ENCODE data around the gene MYCBP2. TPM values are rescaled to one million over a fixed set of nuclear protein-coding genes. Genes with fewer than 3 reads are reported as not detected.
A peak's percentile ranks its signal among the peaks of the same experiment; 100 is the strongest.

Gene MYCBP2
- total RNA-seq, 4 donors from 2014 or later: 115 to 165 (median 131) TPM

- DNase-seq: no peak
- H3K36me3 ChIP-seq: no peaks in the 10 kb centered on the region
- H3K4me3 ChIP-seq (replicated peaks in 1 of 3): no peak overlapping the region
- WGBS, 2 donors: 94 to 96% methylated on average over 2 of the region's 2 CpGs
- no peak overlapping the region for H3K27ac ChIP-seq
- TF ChIP-seq CTCF (IDR thresholded peaks at IDR 0.05): no peak
- TF ChIP-seq POLR2A (IDR thresholded peaks at IDR 0.05): no peak
- H3K4me1 ChIP-seq: peaks cover 3 to 6% of the 10 kb centered on the region in 2 donors
- no peaks in the 10 kb centered on the region for H3K27me3 ChIP-seq
- H3K9me3 ChIP-seq: no peaks in the 10 kb centered on the region
- intact Hi-C loops (cut with DNase I): loop anchor here (10.0 kb wide), 1 partner anchor 143 kb away; no protein-coding TSS in a partner anchor
Observed at GRCh38 chr13:77331421-77331820, 4.5 kb upstream of the MYCBP2 start.

GRCh38 chr13:77329911-77330584 lies 3.2 kb upstream of the MYCBP2 start:
- 1 to 2% methylated on average over 17 of the region's 17 CpGs for WGBS, 2 donors
- Histone ChIP-seq H3K9me3 (no peaks in the 10 kb centered on the region), H3K4me1 (peaks cover 4 to 6% of the 10 kb centered on the region in 2 donors), H3K36me3 (no peaks in the 10 kb centered on the region), H3K27me3 (no peaks in the 10 kb centered on the region), H3K27ac (peak overlapping the region; percentile 76 to 91 (median 87)), H3K4me3 (replicated peaks in 1 of 3) (peak overlapping the region; percentile 48 to 71 (median 69))
- DNase-seq: no peak
- intact Hi-C loops (cut with DNase I): loop anchor here (10.0 kb wide), 1 partner anchor 145 kb away; no protein-coding TSS in a partner anchor
- no peak for TF ChIP-seq CTCF (IDR thresholded peaks at IDR 0.05)
- no peak for TF ChIP-seq POLR2A (IDR thresholded peaks at IDR 0.05)

- 0% methylated on average over 35 to 42 of the region's 46 CpGs for WGBS, 2 donors
- TF ChIP-seq POLR2A (IDR thresholded peaks at IDR 0.05) (peak in 1 of 2 donors; percentile 75), CTCF (IDR thresholded peaks at IDR 0.05) (no peak)
- DNase-seq: peak; percentile 92 to 93
- H3K36me3 ChIP-seq: no peaks in the 10 kb centered on the region
- peak overlapping the region; percentile 48 to 71 (median 69) for H3K4me3 ChIP-seq (replicated peaks in 1 of 3)
- no peaks in the 10 kb centered on the region for H3K27me3 ChIP-seq
- H3K27ac ChIP-seq: peak overlapping the region; percentile 76 to 91 (median 87)
- no peaks in the 10 kb centered on the region for H3K9me3 ChIP-seq
- peaks cover 6 to 11% of the 10 kb centered on the region in 2 donors for H3K4me1 ChIP-seq
- intact Hi-C loops (cut with DNase I): no loop called here
Observed at GRCh38 chr13:77329133-77329910, 2.4 kb upstream of the MYCBP2 start.

- Histone ChIP-seq H3K4me3 (replicated peaks in 1 of 3) (peak overlapping the region in 2 of 3 donors; percentile 48 to 71), H3K27ac (peak overlapping the region; percentile 76 to 91 (median 87)), H3K27me3 (no peaks in the 10 kb centered on the region), H3K36me3 (no peaks in the 10 kb centered on the region), H3K4me1 (peaks cover 6 to 12% of the 10 kb centered on the region in 2 donors), H3K9me3 (no peaks in the 10 kb centered on the region)
- intact Hi-C loops (cut with DNase I): no loop called here
- no peak for DNase-seq
- TF ChIP-seq CTCF (IDR thresholded peaks at IDR 0.05) (no peak), POLR2A (IDR thresholded peaks at IDR 0.05) (no peak)
- WGBS, 2 donors: 4 to 6% methylated on average over 4 of the region's 4 CpGs
Observed at GRCh38 chr13:77328819-77329132, 1.9 kb upstream of the MYCBP2 start.
